A673 (cell line): ENCODE measurements around the gene OR10AD1. TPM values are rescaled to one million over a fixed set of nuclear protein-coding genes. Genes with fewer than 3 reads are reported as not detected.

ENCODE experiments used
- BruUV-seq: library from RNA; stranded (reverse); fragments of 400-500 nt; replicated peaks from 2 replicates; lab custom pipeline; 2021; lab: Mats Ljungman, UMichigan
- CTCF ChIA-PET: fragments of 300-600 bp; sonication (Branson Sonifier 250); formaldehyde crosslinking; loops from one replicate; lab custom pipeline; 2022; ENCODE audit warnings: antibody characterized with exemption; lab: Charles Lee
- POLR2A ChIA-PET: fragments of 300-600 bp; sonication (Branson Sonifier 250); formaldehyde crosslinking; loops from one replicate; lab custom pipeline; 2022; ENCODE audit warnings: antibody characterized with exemption; ENCODE audit not compliant: low non-redundant PET; lab: Charles Lee
- DNase-seq: peaks from one replicate; pipeline ENCODE4 v3.0.0-alpha.2; 2015; ENCODE audit warnings: low spot score
- H3K27ac ChIP-seq: fragments of 200-600 bp; sonication (generic); 2 replicates; pipeline ENCODE4 v1.5.1; 2016; ENCODE audit warnings: mixed run types, low read depth, mild to moderate bottlenecking, mixed read lengths, antibody characterized with exemption, low read length; ENCODE audit not compliant: poor library complexity, severe bottlenecking
- H3K27me3 ChIP-seq: fragments of 200-600 bp; sonication (generic); replicated peaks from 2 replicates; pipeline ENCODE4 v1.6.1; 2017; ENCODE audit warnings: mixed run types, low read depth, mild to moderate bottlenecking, mixed read lengths, antibody characterized with exemption, low read length; ENCODE audit not compliant: insufficient read depth, poor library complexity
- H3K36me3 ChIP-seq: fragments of 200-600 bp; sonication (generic); 2 replicates; pipeline ENCODE4 v1.6.1; 2016; ENCODE audit warnings: mixed run types, mild to moderate bottlenecking, mixed read lengths, antibody characterized with exemption, low read length; ENCODE audit not compliant: insufficient read depth, poor library complexity, severe bottlenecking
- H3K4me1 ChIP-seq: fragments of 200-600 bp; sonication (generic); 2 replicates; pipeline ENCODE4 v1.6.1; 2017; ENCODE audit warnings: mixed run types, mild to moderate bottlenecking, mixed read lengths, antibody characterized with exemption, low read length; ENCODE audit not compliant: insufficient read depth, poor library complexity, severe bottlenecking
- H3K4me3 ChIP-seq: fragments of 200-600 bp; sonication (generic); 2 replicates; pipeline ENCODE4 v1.5.1; 2016; ENCODE audit warnings: low read depth, mixed run types, mild to moderate bottlenecking, mixed read lengths, low read length; ENCODE audit not compliant: poor library complexity, severe bottlenecking
- H3K9me3 ChIP-seq: fragments of 200-600 bp; sonication (generic); 2 replicates; pipeline ENCODE4 v1.6.1; 2016; ENCODE audit warnings: mixed run types, low read depth, mild to moderate bottlenecking, mixed read lengths, antibody characterized with exemption, low read length; ENCODE audit not compliant: poor library complexity, severe bottlenecking
- CTCF ChIP-seq: fragments of 300-800, 200-600 bp; sonication (generic); conservative IDR thresholded peaks from 2 replicates; pipeline ENCODE4 v1.5.1; 2017; ENCODE audit warnings: low read depth, mild to moderate bottlenecking, antibody characterized with exemption, low read length, moderate library complexity, mixed read lengths
- EZH2 ChIP-seq: fragments of 200-600 bp; sonication (generic); IDR thresholded peaks from 2 replicates; pipeline ENCODE4 v1.6.1; 2017; ENCODE audit warnings: borderline replicate concordance, low read depth, mild to moderate bottlenecking, mixed read lengths, antibody characterized with exemption, low read length; ENCODE audit not compliant: poor library complexity, severe bottlenecking
- intact Hi-C: fragments of 100-400 bp; cut with micrococcal nuclease; formaldehyde crosslinking; loops from one replicate; pipeline ENCODE4 v1.10.0; 2022; ENCODE audit not compliant: unreplicated experiment
- total RNA-seq: library from RNA; stranded (reverse); gene quantifications from 2 replicates; pipeline ENCODE4 v1.2.3, GENCODE V29; 2021

OR10AD1 gene
- total RNA-seq, 1 experiment from 2014 or later = not detected

- H3K27ac ChIP-seq = no peak overlapping the region
- ChIA-PET POLR2A (no interaction called here), CTCF (no interaction called here)
- intact Hi-C loops = loop anchor here (10.0 kb wide), 1 partner anchor 454 kb away; no protein-coding TSS in a partner anchor
- TF ChIP-seq EZH2 = no peak
- TF ChIP-seq CTCF = no peak
- H3K27me3 ChIP-seq = no peaks in the 10 kb centered on the region
- BruUV-seq = no TSS peak
- H3K9me3 ChIP-seq = no peaks in the 10 kb centered on the region
- no peak overlapping the region for H3K4me3 ChIP-seq
- H3K36me3 ChIP-seq = no peaks in the 10 kb centered on the region
- H3K4me1 ChIP-seq = no peaks in the 10 kb centered on the region
- no peak for DNase-seq
Observed at GRCh38 chr12:48169011-48169410, 34.1 kb downstream of the OR10AD1 start.

- CTCF ChIA-PET = interaction anchor here (1.5 kb wide), 1 partner anchor 223 kb away, joined by 5 read pairs; no protein-coding TSS in a partner anchor
- H3K27me3 ChIP-seq = no peaks in the 10 kb centered on the region
- no peaks in the 10 kb centered on the region for H3K4me1 ChIP-seq
- no peak overlapping the region for H3K4me3 ChIP-seq
- no TSS peak for BruUV-seq
- intact Hi-C loops = loop anchor here (10.0 kb wide), 1 partner anchor 451 kb away; no protein-coding TSS in a partner anchor
- POLR2A ChIA-PET = interaction anchor here (0.6 kb wide), 1 partner anchor 81 kb away, joined by 22 read pairs; no protein-coding TSS in a partner anchor
- no peaks in the 10 kb centered on the region for H3K36me3 ChIP-seq
- H3K27ac ChIP-seq = no peak overlapping the region
- DNase-seq = peak; percentile 68
- H3K9me3 ChIP-seq = no peaks in the 10 kb centered on the region
- TF ChIP-seq CTCF (peak; percentile 90), EZH2 (no peak)
Observed at GRCh38 chr12:48165089-48165981, 37.8 kb downstream of the OR10AD1 start.

- no peaks in the 10 kb centered on the region for H3K27me3 ChIP-seq
- H3K4me3 ChIP-seq = no peak overlapping the region
- DNase-seq = no peak
- CTCF ChIA-PET = no interaction called here
- POLR2A ChIA-PET = interaction anchor here (0.6 kb wide), 1 partner anchor 218 kb away, joined by 3 read pairs; no protein-coding TSS in a partner anchor
- no TSS peak for BruUV-seq
- TF ChIP-seq EZH2 = no peak
- TF ChIP-seq CTCF = no peak
- H3K27ac ChIP-seq = no peak overlapping the region
- H3K36me3 ChIP-seq = no peaks in the 10 kb centered on the region
- H3K9me3 ChIP-seq = no peaks in the 10 kb centered on the region
- no peaks in the 10 kb centered on the region for H3K4me1 ChIP-seq
- intact Hi-C loops = loop anchor here (10.0 kb wide), 1 partner anchor 450 kb away; no protein-coding TSS in a partner anchor
Observed at GRCh38 chr12:48164451-48164850, 38.6 kb downstream of the OR10AD1 start.
